ENCODE measurements around the gene UPF2.

UPF2 gene

GRCh38 chr10:11962176-11962575, 80.4 kb downstream of the UPF2 start:
- DNase-seq (ENCODE audit: extremely low read depth, low read depth) = no peak
- no peak for TF ChIP-seq CTCF (IDR thresholded peaks at IDR 0.05; ENCODE audit: low read depth, low read length, missing control alignments)
- H3K4me3 ChIP-seq (replicated peaks; ENCODE audit: low read depth, low read length) = no peak overlapping the region

DNA sequence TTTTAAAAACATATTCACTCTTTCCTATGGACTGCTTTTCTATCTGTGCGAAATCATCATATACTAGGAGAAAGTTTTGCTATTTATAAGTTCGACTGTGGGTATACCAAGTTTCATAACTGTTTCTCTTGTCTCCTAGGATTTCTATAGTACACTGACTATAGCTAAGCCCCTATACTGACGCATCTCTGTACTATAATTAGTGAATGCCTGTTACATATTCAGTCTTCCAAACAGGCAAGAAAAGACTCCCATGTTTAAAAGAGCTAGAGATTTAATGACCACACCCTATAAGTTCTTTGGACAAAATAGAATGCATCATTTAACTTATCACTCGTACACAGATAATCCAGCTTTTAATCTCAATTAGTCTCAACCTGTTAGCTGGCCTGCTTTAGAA, 80.8 kb downstream of the UPF2 start:
- H3K4me3 ChIP-seq (replicated peaks; ENCODE audit: low read depth, low read length) = no peak overlapping the region
- no peak for TF ChIP-seq CTCF (IDR thresholded peaks at IDR 0.05; ENCODE audit: low read depth, low read length, missing control alignments)

DNA sequence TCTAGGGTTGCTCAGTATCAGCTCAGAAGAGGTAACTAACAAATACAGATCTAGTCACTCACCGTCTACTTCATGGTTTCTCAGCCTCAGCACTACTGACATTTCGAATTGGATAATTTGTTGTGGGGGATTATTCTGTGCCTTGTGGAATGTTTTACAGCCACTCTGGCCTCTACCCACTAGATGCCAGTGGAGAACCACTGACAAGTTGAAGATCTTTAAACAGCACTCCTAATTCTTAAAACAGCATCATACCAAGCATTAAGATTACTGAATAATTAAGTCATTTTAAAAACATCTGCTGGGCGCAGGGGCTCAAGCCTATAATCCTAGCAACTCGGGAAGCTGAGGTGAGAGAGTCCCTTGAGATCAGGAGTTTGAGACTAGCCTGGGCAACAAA, 82.6 kb downstream of the UPF2 start:
- no peak for DNase-seq (ENCODE audit: extremely low read depth, low read depth)
- H3K4me3 ChIP-seq (replicated peaks; ENCODE audit: low read depth, low read length) = no peak overlapping the region
- no peak for TF ChIP-seq CTCF (IDR thresholded peaks at IDR 0.05; ENCODE audit: low read depth, low read length, missing control alignments)

More for the DNA sequence above, 80.8 kb downstream of the UPF2 start:
- DNase-seq (ENCODE audit: extremely low read depth, low read depth) = no peak

DNA sequence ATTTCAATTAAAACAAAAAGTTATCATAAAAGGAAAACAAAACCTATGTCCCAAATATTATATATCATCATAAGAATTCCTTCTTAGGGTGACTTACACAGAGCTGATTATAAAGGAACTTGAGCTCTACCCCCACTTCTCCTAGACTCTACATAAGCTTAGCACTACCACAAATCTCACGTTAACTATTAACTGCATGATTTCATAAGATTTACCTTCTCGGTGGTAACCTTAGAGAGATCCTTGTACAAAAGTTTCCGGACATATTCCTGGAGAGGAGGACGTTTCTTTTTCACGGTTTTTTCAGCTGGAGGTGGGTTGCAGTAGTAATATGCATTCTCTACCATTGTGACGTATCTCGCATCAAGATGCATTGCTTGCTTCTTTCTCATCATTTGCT, 83.7 kb downstream of the UPF2 start:
- no peak overlapping the region for H3K4me3 ChIP-seq (replicated peaks; ENCODE audit: low read depth, low read length)
- no peak for DNase-seq (ENCODE audit: extremely low read depth, low read depth)
- TF ChIP-seq CTCF (IDR thresholded peaks at IDR 0.05; ENCODE audit: low read depth, low read length, missing control alignments) = no peak

DNA sequence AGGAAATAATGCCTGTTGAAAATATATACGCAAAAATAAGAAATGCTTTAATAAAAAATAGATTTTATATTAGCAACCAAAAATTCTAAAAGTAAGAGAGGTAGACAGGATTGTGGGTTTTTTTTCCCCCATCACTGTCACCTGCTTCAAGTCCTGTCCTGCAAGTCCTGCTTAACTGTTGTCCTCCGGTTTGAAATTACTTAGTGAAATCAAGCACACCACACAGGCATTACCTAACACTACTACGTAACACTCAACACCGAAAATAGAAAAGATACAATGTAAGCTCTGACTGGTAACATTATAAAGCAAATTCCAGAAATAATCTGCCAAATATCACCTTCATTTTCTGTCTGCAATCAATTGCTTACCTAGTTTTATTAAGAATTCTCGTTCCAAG, 90.9 kb downstream of the UPF2 start:
- no peak for TF ChIP-seq CTCF (IDR thresholded peaks at IDR 0.05; ENCODE audit: low read depth, low read length, missing control alignments)
- DNase-seq (ENCODE audit: extremely low read depth, low read depth) = no peak
- H3K4me3 ChIP-seq (replicated peaks; ENCODE audit: low read depth, low read length) = no peak overlapping the region

- no peak overlapping the region for H3K4me3 ChIP-seq (replicated peaks; ENCODE audit: low read depth, low read length)
- no peak for DNase-seq (ENCODE audit: extremely low read depth, low read depth)
- no peak for TF ChIP-seq CTCF (IDR thresholded peaks at IDR 0.05; ENCODE audit: low read depth, low read length, missing control alignments)
These were observed 92.1 kb downstream of the UPF2 start for GRCh38 chr10:11950325-11951018.

DNA sequence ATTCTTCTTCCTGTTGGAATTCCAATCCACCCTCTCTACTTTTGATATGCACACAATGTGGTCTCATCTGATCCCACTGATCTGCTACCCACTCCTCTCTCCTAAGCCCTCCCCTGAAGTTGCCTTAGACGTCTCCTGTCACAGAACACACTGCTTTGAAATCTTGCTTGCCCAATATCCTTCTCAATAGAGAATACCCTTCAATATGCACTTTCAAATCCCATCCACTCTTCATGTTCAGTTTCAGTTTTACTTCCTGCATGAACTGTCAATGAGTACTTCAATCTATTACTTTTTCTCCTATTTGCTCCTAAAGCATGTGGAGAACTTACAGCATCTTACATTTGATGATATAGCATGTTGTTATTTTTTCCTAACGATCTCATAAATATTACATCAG, 93.5 kb downstream of the UPF2 start:
- no peak overlapping the region for H3K4me3 ChIP-seq (replicated peaks; ENCODE audit: low read depth, low read length)
- no peak for TF ChIP-seq CTCF (IDR thresholded peaks at IDR 0.05; ENCODE audit: low read depth, low read length, missing control alignments)
- DNase-seq (ENCODE audit: extremely low read depth, low read depth) = no peak
